Stimulated activated CD8-positive, alpha-beta memory T cell treated with anti-CD3 and anti-CD28 coated beads, Interleukin-15, amount 100 ng/mL, for 48 hours (primary cell): ENCODE results near the gene LIMS1.
A peak's percentile ranks its signal among the peaks of the same experiment; 100 is the strongest.
"Not testable (repeated sequence)": the region's sequence is repeated elsewhere in the genome, so short reads cannot be mapped to it uniquely, and the experiment has no call there.

ENCODE experiments used
- DNase-seq, 2 donors: peaks; one replicate each; pipeline ENCODE4 v3.0.0-alpha.2; 2020; ENCODE audit warnings: low read depth in 2 of 2

LIMS1 gene

GRCh38 chr2:108663346-108663745 is 129.1 kb downstream of the LIMS1 start:
- not testable (repeated sequence) for DNase-seq

GRCh38 chr2:108664089-108664488 is 129.8 kb downstream of the LIMS1 start:
- not testable (repeated sequence) for DNase-seq

- not testable (repeated sequence) for DNase-seq
Measured at GRCh38 chr2:108664979-108665378, 130.7 kb downstream of the LIMS1 start.

GRCh38 chr2:108665975-108666374 is 131.7 kb downstream of the LIMS1 start:
- not testable (repeated sequence) for DNase-seq

GRCh38 chr2:108667140-108667539 is 132.9 kb downstream of the LIMS1 start:
- not testable (repeated sequence) for DNase-seq

- DNase-seq, result not testable (repeated sequence)
Measured at GRCh38 chr2:108670282-108670681, 136.0 kb downstream of the LIMS1 start.

GRCh38 chr2:108672200-108672805 is 138.0 kb downstream of the LIMS1 start:
- not testable (repeated sequence) for DNase-seq

GRCh38 chr2:108676522-108676921 is 142.3 kb downstream of the LIMS1 start:
- DNase-seq, result not testable (repeated sequence)

- DNase-seq, result not testable (repeated sequence)
Measured at GRCh38 chr2:108677239-108677744, 143.0 kb downstream of the LIMS1 start.

GRCh38 chr2:108678198-108678651 is 144.0 kb downstream of the LIMS1 start:
- not testable (repeated sequence) for DNase-seq

- not testable (repeated sequence) for DNase-seq
Measured at GRCh38 chr2:108680805-108681204, 146.5 kb downstream of the LIMS1 start.

GRCh38 chr2:108688818-108689756 is 154.8 kb downstream of the LIMS1 start:
- DNase-seq, result not testable (repeated sequence)

GRCh38 chr2:108690001-108690400 is 155.7 kb downstream of the LIMS1 start:
- not testable (repeated sequence) for DNase-seq

GRCh38 chr2:108691447-108691846 is 157.2 kb downstream of the LIMS1 start:
- DNase-seq, result no peak

GRCh38 chr2:108701208-108701607 is 166.9 kb downstream of the LIMS1 start:
- DNase-seq, result no peak

GRCh38 chr2:108701806-108702205 is 167.5 kb downstream of the LIMS1 start:
- DNase-seq, result no peak

GRCh38 chr2:108704871-108705270 is 170.6 kb downstream of the LIMS1 start:
- no peak for DNase-seq

- DNase-seq, result no peak
Measured at GRCh38 chr2:108707300-108707699, 173.0 kb downstream of the LIMS1 start.

GRCh38 chr2:108716971-108717370 is 182.7 kb downstream of the LIMS1 start:
- DNase-seq, result not testable (repeated sequence)

- peak; percentile 91 to 94 for DNase-seq
Measured at GRCh38 chr2:108719149-108720044, 185.1 kb downstream of the LIMS1 start, which contains the start of gene RANBP2. Gene RANBP2, plus strand, starts transcription at chr2:108719482. Its CDS starts 125 bp downstream, at chr2:108719607.

GRCh38 chr2:108726048-108726447 is 191.8 kb downstream of the LIMS1 start:
- DNase-seq, result not testable (repeated sequence)
